Spleen (tissue), 7 donors: ENCODE measurements around the gene ZNF621.

Experiments used
- CTCF ChIP-seq, 11 experiments: fragments of 200-600 bp in 7 of 11; fragments of 450-650 bp in 4 of 11; sonication (generic) in 4 of 11; IDR thresholded peaks in 8 of 11; conservative IDR thresholded peaks in 3 of 11; 1 replicate in 7 of 11; 2 replicates in 4 of 11; pipeline versions ENCODE4 v1.4.0 to v1.8.0; 2016 to 2021; ENCODE audit warnings: antibody characterized with exemption in 11 of 11, inconsistent platforms in 4 of 11, mild to moderate bottlenecking in 1 of 11
- POLR2A ChIP-seq, 3 donors: fragments of 450-650 bp; IDR thresholded peaks; one replicate each; pipeline ENCODE4 v1.5.1; 2017; ENCODE audit warnings: antibody characterized with exemption in 3 of 3, mild to moderate bottlenecking in 1 of 3
- POLR2AphosphoS5 ChIP-seq, 3 donors: sonication (generic); formaldehyde crosslinking; IDR thresholded peaks; one replicate each; pipeline ENCODE4 v1.5.1; 2017; ENCODE audit warnings: antibody characterized with exemption in 3 of 3
- donor health status: DM: no; HTN: no; CAD: no; lungs with moderate emphysema.
- donor health status: DM: no; HTN: no; CAD: no.
- donor health status: DM: no; HTN: no; CAD: no.

GRCh38 chr3:40581166-40581565 is 56.4 kb downstream of the ZNF621 start:
- TF ChIP-seq CTCF (IDR thresholded peaks at IDR 0.05 in 8 of 11, conservative IDR thresholded peaks at IDR 0.05 in 3 of 11) (no peak), POLR2A (IDR thresholded peaks at IDR 0.05) (no peak), POLR2AphosphoS5 (IDR thresholded peaks at IDR 0.05) (no peak)
